GM18868 (cell line): ENCODE results near the gene RXRA.

Experiments used
- ATAC-seq: cut with Tn5 transposase; IDR thresholded peaks from one replicate; pipeline ENCODE4 v1.9.1; 2021; ENCODE audit warnings: mild to moderate bottlenecking, moderate library complexity; ENCODE audit not compliant: unreplicated experiment

RXRA gene

GRCh38 chr9:134325813-134326723, at the start of gene RXRA:
Gene RXRA, plus strand, starts transcription at chr9:134326455. Its CDS starts 177 bp downstream, at chr9:134326632.
- ATAC-seq: peak; percentile 45

DNA sequence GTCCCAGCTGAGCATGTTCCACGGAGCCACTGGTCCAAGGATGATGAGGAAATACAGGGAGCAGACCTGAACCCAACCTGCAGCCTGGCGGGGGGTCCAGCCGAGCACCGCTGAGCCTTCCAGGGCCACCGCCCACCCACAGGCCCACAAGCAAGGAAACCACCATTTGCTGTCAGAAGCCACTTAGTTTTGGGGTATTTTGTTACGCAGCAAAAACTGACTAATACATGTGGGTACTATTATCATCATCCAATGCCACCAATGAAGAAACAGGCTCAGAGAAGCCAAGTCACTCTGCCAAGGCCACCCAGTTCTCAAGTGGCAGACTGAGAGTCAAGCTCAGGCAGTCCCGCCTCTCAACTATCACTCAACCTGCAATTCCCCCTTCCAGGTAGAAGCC, 48.0 kb upstream of the RXRA start:
- ATAC-seq: no peak

GRCh38 chr9:134278974-134279640, 47.1 kb upstream of the RXRA start:
- no peak for ATAC-seq

DNA sequence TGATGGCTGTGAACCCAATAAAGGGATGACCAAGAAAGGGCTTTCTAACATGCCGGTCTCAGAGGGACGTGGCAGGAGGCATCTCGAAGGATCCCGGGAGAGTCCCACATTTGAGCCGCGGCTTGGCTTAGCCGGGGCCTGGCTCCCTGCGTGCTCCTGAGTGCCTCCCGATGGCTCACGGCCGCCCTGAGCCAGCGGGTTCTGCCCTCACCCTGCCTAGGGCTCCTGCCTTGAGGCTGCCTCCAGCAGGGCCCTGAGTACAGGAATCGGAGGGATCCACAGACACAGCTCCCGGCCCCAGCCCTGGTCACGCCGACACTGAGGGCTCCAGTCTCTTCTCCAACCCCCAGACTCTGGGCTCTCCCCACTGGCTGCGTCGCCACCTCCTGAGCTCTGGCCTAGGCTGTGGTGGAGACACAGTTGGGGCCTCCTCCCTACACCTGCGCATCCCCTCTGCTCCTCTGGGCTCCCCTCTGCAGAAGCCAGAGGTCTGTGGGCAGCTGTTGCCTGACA, 44.1 kb upstream of the RXRA start:
- no peak for ATAC-seq

DNA sequence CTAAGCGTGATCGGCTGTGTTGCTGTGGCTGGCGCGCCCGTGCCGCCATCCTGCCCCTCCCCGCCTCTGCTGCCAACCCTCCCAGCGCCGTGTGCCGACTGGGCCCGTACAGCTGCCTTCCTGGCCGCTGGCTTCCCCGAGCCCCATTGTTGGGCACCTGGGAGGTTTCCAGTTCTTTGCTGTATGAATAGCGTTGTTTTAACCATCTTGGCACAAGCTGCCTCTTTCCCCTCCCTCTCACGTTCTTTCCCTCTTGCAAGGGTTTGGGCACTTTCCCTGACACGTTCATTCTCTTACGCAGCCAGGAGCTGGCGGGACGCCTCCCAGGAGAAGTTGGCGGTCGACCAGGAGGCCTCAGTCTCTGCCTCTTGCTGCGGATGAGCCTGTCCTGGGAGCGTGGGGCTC, 43.1 kb upstream of the RXRA start:
- no peak for ATAC-seq

DNA sequence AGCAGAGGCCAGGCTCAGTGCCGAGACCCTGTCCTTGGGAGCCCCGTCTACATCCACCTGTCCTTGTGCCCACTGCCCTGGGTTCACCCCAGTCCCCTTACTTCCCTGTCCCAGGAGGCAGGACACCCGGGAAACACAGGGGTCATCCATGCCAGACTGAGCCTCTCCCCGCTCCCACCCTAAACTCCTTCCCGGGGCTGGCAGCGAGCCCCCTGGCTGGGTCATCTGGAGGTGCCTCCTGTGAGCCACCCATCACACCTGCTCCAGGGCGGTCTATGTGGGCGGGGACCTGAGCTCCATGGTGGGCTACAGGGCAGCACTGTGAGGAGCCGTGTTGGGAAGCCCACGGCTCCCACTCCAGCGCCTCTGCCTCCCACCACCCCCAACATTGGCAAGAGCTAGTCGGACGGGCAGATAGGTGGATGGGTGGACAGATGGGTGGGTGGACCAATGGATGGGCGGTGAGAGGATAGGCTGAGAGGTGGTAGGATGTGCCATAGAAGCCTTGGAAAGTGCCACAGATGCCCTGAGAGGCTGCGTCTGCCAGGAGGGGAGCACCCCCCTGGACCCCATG, 42.5 kb upstream of the RXRA start:
- ATAC-seq: no peak

DNA sequence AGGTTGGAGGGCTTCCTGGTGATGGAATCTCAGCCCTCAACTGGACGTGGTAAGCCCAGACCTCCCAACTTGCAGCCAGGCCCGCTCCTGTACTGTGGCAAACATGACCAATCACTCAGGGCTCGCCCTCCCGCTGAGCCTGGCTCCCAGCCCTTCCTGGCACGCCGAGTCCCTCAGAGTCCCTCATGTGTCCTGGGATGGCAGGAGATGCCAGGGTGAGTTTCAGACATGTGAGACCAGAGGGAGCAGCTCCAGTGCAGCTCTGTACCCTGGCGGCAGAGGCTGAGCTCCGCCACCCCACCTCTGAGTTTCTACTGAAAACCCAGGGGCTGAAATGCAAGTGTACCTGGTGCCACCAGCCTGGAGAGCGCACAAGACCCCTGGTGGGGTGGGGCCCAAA, 42.0 kb upstream of the RXRA start:
- ATAC-seq: no peak

DNA sequence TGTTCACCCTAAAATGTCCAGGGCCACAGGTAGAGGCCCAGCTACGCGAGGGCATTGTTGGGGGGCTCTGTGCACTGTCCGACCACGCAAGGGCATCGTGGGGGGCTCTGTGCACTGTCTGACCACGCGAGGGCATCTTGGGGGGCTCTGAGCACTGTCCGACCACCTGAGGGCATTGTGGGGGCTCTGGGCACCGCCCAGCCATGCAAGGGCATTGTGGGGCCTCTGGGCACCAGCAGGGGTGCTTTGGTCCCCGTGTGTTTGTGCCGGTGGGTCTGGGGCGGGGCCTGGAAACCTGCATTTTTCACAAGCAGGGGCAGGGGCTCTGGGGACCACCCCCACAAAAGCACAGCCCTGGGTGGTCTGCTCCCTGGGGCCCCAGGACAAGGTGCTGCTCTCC, 41.5 kb upstream of the RXRA start:
- ATAC-seq: no peak

- no peak for ATAC-seq
Observed at GRCh38 chr9:134285215-134285845, 40.9 kb upstream of the RXRA start.

DNA sequence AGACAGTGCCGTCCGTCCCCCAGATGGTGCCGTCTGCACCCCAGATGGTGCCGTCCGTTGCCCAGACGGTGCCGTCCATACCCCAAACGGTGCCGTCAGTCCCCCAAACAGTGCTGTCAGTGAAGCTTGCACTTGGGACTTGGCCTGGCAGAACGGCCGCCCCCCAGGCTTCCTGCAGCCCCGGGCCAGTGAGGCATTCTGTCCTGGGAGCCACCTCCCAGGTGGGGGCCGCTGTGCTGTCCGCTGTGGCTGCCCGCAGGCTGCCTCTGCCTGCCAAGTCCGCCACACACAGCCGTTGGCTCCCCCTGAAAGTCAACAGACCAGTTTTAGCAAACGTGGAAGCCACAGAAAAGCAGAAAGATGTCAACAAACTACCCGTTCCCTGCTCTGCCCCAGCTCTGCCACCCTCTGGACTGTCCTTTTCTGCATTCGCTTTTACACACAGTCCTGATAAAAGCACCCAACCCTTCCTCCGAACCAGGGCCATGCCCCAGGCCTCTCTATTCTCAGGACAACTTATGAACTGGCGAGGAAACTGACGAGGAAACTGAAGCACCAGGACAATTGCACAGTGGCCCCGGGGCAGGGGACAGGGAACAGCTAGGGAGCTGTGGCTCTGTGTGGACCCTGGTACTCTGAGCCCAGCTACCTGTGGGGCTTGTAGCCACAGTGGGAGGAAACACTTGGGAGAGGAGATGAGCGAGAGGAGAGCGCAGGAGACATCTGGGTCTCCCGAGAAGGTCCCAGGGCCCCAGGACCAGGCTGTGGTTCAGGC, 39.6 kb upstream of the RXRA start:
- ATAC-seq: no peak

DNA sequence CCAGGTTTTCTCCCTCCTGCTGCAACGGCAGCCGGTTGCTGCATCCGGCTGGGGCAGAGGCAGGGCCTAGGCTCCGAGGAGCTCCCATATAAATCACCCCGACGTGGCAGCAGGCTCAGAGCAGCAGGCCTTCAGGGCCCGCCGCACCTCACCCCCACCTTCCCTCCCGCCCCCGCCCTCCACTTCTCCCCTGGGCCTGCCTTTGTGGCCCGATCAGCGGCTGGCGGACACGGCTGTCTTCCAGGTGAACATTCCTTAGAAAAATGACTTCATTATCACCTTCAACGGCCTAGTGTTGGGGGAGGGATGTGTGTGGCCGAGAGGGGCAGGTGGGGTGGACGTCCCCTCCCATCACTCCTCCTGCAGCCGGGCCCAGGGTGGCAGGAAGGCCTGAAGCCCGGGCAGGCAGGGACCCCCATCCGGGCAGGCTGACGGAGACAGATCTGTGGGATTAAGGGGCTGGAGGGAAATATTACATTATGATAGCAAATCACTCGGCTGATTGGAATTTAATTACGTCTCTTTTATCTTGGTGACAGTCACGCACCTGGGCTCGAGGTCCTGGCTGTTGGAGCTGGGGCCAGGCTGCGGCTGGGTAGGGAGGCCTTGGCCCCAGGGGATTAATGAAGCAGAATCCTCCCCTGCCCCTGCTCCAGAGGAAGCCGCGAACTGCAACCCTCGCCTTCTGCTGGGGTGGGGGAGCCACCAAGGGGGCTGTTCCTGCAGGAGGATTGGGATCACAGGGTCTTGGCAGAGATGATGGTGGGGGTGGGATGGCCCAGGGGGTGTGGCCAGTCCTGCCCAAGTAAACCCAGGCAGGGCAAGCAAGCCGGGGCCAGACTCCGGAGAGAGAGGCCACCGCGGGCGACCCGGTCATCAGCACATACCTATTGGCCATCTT, 38.4 kb upstream of the RXRA start:
- no peak for ATAC-seq

GRCh38 chr9:134288746-134289145, 37.5 kb upstream of the RXRA start:
- no peak for ATAC-seq

DNA sequence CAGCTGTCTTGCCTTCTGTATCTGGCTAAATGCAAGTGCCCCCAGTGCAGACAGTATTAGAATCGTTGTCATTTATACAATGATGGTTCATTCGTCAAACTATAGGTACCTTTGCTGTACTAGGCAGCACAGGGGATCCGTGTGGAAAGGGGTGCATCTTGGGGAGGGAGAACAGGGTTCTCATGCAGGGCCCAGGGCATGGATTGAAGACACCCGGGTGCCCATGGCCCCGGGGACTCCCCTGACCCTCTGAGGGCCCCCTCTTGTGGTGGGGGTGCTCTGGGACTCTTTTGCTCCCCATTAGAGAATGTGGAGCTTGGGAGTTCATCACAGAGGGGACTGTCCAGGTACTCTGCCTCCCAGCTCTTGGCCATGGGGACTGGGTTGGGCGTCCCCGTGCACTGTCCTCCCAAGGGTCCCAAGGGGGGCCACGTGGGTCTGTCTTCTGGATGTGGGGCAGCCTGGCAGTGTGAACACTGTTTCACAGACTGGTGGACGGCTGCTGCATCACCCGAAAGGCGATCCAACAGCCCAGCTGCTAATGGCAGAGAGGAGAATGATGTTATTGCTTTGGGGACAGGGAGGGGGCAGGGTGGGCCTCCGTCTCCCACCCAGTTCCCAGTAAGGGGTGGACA, 36.9 kb upstream of the RXRA start:
- no peak for ATAC-seq

DNA sequence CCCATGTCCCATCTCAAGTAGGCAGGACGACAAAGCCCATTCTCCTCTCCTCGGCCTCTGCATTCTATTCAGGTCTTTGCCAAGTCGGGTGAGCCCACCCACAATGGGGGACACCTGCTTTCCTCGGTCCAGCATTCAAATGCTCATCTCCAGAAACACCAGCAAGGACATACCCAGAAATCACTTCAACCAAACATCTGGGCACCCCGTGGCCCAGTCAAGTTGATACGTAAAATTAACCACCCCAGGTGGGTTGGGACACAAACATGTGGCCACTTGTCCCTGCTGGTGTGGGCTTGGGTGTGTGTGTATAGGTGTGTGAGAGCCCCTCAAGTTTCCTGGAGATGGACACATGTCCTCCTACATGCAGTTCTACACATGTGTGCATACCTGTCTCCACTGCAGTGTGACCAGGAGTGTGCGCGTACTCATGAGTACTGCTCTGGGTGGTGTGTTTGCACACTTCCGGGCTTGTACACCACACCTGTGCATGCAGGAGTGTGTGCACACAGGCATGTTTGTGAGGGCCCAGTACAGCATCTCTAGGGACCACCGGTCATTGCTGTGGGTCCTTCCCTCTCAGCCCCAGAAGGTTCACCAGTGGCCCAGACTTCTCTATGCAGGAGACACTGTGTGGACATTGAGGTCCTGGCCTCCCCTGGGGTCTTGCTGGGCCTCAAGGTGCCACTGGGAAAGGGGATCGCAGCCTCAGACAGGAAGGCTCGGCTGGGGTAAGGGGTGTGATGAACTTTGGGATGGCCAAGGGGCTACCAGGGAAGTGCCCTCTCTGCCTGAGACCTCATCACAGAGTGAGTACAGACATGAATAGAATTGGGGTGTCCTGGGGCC, 35.4 kb upstream of the RXRA start:
- ATAC-seq: no peak

GRCh38 chr9:134291452-134291881, 34.8 kb upstream of the RXRA start:
- no peak for ATAC-seq

- ATAC-seq: no peak
Observed at GRCh38 chr9:134291961-134292871, 34.0 kb upstream of the RXRA start.

DNA sequence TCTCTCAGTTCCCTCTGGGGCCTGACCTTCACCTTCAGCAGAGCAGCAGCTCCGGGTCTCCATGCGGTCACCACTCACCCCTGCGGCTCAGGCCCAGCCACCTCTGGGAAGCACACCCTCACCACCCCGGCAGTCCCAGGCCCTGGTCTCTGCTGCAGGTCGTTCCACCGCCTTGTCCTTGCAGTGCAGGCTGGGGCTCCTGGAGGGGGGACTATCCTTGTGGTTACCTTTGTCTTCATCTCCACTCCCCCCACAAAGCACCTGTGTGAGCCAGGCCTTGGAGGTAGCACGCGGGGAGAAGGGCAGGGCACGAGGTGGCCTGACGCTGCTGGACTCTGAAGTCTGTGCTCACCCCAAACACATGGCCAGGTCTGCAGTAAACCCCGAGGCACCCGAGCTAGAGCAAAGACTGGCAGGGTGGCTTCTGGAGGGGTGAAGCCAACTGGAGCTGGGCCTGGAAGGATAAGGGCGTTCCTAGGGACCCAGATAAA, 33.2 kb upstream of the RXRA start:
- ATAC-seq: no peak
